LNCAP (cell line): ENCODE results near the gene ANTKMT.

Experiments
- CTCF ChIP-seq: fragments of 450-650 bp; IDR thresholded peaks from 2 replicates; pipeline ENCODE4 v1.5.1; 2017; ENCODE audit warnings: mild to moderate bottlenecking

The ANTKMT gene

DNA sequence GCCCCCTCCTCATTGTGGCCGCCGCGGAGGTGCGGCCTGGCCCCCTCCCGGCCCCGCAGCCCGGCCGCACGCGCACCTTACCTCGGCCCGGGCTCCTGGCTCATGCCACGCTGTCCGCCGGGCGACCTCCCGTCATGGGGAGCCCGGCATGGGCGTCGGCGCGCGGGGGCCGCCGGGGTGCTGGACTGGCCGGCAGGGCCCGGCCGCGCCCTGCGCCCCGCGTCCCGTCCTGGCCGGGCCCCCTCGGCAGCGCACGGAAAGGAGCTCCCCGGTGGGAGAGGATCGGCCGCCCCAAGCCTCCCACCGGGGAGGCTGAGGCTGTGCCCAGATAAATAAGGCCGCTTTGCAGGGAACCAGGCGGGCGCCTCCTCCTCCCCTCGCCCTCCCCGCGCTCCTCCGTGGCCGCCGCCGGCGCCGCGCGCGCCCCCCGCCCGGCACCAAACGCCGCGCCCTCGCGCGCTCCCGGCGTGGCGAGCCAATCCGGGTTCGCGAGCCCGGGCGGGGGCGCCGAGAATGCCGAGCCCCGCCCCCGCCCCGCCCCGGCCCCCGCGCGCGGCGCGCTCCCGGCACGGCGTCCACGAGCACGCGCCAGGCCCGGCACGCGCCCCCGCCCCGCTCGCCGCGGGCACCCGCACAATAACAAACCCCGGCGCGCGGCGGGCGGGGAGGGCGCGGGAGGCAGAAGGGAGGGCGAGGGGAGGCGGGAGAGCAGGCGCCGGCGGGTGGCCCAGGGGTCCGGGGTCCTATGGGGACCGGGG lies 15.3 kb upstream of the ANTKMT start, which contains the start of gene FBXL16:
TSS of gene FBXL16 (minus strand) at position 371 of the 758 bp plus-strand sequence. CDS start 8,396 bp downstream, outside the sequence.
- TF ChIP-seq CTCF, result no peak

- no peak for TF ChIP-seq CTCF
Observed at GRCh38 chr16:706189-707061, 14.5 kb upstream of the ANTKMT start.

GRCh38 chr16:707062-707538 lies 13.8 kb upstream of the ANTKMT start:
- no peak for TF ChIP-seq CTCF

DNA sequence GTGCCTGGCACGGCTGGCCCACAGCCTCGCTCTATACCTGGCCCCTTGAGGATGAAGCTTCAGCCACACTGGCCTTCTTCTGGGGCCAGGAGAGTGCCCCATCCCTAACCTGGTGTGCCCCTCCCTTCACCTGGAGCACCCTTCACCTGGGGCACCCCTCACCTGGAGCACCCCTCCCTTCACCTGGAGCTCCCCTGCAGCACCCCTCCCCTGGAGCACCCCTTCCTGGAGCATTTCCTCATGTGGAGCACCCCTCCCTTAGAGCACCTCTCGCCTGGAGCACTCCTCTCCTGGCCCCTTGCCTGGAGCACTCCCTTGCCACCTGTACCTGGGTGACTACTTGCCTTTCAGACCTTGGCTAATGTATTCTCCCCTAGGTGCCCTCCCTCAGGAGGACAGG lies 12.9 kb upstream of the ANTKMT start:
- no peak for TF ChIP-seq CTCF

DNA sequence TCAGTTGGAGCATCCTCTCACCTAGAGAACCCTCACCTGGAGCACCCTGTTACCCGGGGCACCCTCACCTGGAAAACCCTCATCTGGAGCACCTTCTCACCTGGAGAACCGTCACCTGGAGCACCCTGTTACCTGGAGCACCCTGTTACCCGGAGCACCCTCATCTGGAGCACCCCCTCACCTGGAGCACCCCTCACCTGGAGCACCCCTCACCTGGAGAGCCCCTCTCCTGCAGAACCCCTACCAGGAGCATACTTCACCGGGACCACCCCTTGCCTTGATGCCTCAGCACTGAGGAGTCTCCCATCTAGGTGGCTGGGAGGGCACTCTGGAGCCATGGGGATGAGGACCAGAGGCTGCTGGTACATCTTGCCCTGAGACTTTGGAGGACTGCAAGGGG lies 12.0 kb upstream of the ANTKMT start:
- no peak for TF ChIP-seq CTCF

GRCh38 chr16:709566-710499 lies 11.1 kb upstream of the ANTKMT start:
- TF ChIP-seq CTCF, result no peak
